HepG2 (cell line): Measurements from ENCODE around the gene SNCG. TPM values are rescaled to one million over a fixed set of nuclear protein-coding genes. Genes with fewer than 3 reads are reported as not detected.
"Not testable (repeated sequence)": the region's sequence is repeated elsewhere in the genome, so short reads cannot be mapped to it uniquely, and the experiment has no call there.

Source experiments
- ATAC-seq: fragments of 200-7000 bp; cut with Tn5 transposase; 3 replicates; pipeline ENCODE4 v1.9.1; 2020; ENCODE audit warnings: mild to moderate bottlenecking, moderate library complexity
- BruUV-seq: library from RNA; stranded (reverse); fragments of 400-500 nt; replicated peaks from 2 replicates; lab custom pipeline; 2021; lab: Mats Ljungman, UMichigan
- CTCF ChIA-PET: fragments of 300-600 bp; formaldehyde crosslinking; extraction: SDS; loops from one replicate; lab custom pipeline; 2021; ENCODE audit warnings: low total read pairs, inconsistent platforms, low intra/inter-chr PET ratio; lab: Yijun Ruan, JAX
- POLR2A ChIA-PET: fragments of 350-600 bp; sonication (Branson Sonifier 250); formaldehyde crosslinking; loops from one replicate; lab custom pipeline; 2020; ENCODE audit warnings: antibody characterized with exemption, inconsistent platforms; lab: Yijun Ruan, JAX
- DNase-seq: peaks from one replicate; pipeline ENCODE4 v3.0.0-alpha.2; 2015; ENCODE audit warnings: low spot score
- FAIRE-seq: peaks from 3 replicates; lab custom pipeline; 2011; peaks lifted over from hg19 to GRCh38; lab: Jason Lieb, UNC
- H2AFZ ChIP-seq: one replicate; pipeline ENCODE4 v1.6.1; 2011; ENCODE audit warnings: low read length, inconsistent platforms
- H3K27ac ChIP-seq: fragments of 300-600 bp; 3 replicates; pipeline ENCODE4 v1.8.0; 2011; ENCODE audit warnings: mixed run types, mild to moderate bottlenecking, mixed read lengths, low read length, inconsistent platforms; ENCODE audit not compliant: insufficient read depth; ENCODE audit errors: extremely low read length
- H3K27me3 ChIP-seq, 2 experiments: fragments of 200-600 bp in 1 of 2; 2 replicates in 1 of 2; 3 replicates in 1 of 2; pipeline versions ENCODE4 v1.6.0 to v1.8.0; 2011; ENCODE audit warnings: low read length in 2 of 2, mild to moderate bottlenecking in 2 of 2, moderate library complexity in 2 of 2, inconsistent platforms in 1 of 2; ENCODE audit not compliant: insufficient read depth in 2 of 2, control insufficient read depth in 1 of 2
- H3K36me3 ChIP-seq, 2 experiments: fragments of 200-600 bp in 1 of 2; replicated peaks in 1 of 2; 2 replicates in 1 of 2; 3 replicates in 1 of 2; pipeline versions ENCODE4 v1.5.1 to v1.8.0; 2011; ENCODE audit warnings: low read length in 2 of 2, inconsistent platforms in 1 of 2; ENCODE audit not compliant: insufficient read depth in 2 of 2, control insufficient read depth in 1 of 2
- H3K4me1 ChIP-seq: 2 replicates; pipeline ENCODE4 v1.5.1; 2012; ENCODE audit warnings: low read length, inconsistent platforms; ENCODE audit not compliant: insufficient read depth
- H3K4me2 ChIP-seq: 2 replicates; pipeline ENCODE4 v1.6.0; 2011; ENCODE audit warnings: low read depth, low read length, inconsistent platforms
- H3K4me3 ChIP-seq, 3 experiments: fragments of 200-600 bp in 1 of 3; sonication (generic), shearing (Covaris generic) in 1 of 3; replicated peaks in 1 of 3; 2 replicates each; pipeline ENCODE4 v1.5.1; 2011 to 2016; ENCODE audit warnings: low read length in 3 of 3, inconsistent platforms in 2 of 3, low read depth in 2 of 3, mild to moderate bottlenecking in 2 of 3, control low read depth in 1 of 3, mixed read lengths in 1 of 3; ENCODE audit not compliant: insufficient read depth in 1 of 3
- H3K79me2 ChIP-seq: one replicate; pipeline ENCODE4 v1.6.1; 2011; ENCODE audit warnings: low read length, inconsistent platforms; ENCODE audit not compliant: insufficient read depth
- H3K9ac ChIP-seq: 2 replicates; pipeline ENCODE4 v1.6.0; 2011; ENCODE audit warnings: mild to moderate bottlenecking, low read depth, low read length, inconsistent platforms; ENCODE audit not compliant: insufficient read depth
- H3K9me3 ChIP-seq: 2 replicates; pipeline ENCODE4 v1.5.1; 2012; ENCODE audit warnings: mild to moderate bottlenecking, low read length
- H4K20me1 ChIP-seq: 2 replicates; pipeline ENCODE4 v1.6.0; 2011; ENCODE audit warnings: inconsistent platforms, mild to moderate bottlenecking, low read length, moderate library complexity; ENCODE audit not compliant: insufficient read depth
- MNT ChIP-seq: fragments of 450-650 bp; IDR thresholded peaks from 2 replicates; pipeline ENCODE4 v1.6.1; 2016
- NFE2 ChIP-seq: sonication (generic); formaldehyde crosslinking; IDR thresholded peaks from 2 replicates; pipeline ENCODE4 v1.4.0; 2020; ENCODE audit warnings: missing genetic modification reagents
- PATZ1 ChIP-seq: sonication (generic); formaldehyde crosslinking; IDR thresholded peaks from 2 replicates; pipeline ENCODE4 v1.4.0; 2020; ENCODE audit warnings: missing genetic modification reagents
- PHF21A ChIP-seq: sonication (generic); formaldehyde crosslinking; IDR thresholded peaks from 2 replicates; pipeline ENCODE4 v1.5.0; 2020; ENCODE audit warnings: mild to moderate bottlenecking, missing genetic modification reagents
- PHF5A ChIP-seq: IDR thresholded peaks from one replicate; pipeline ENCODE4 v1.6.1; 2018; ENCODE audit warnings: low read depth, missing genetic modification reagents; ENCODE audit not compliant: unreplicated experiment
- SAFB2 ChIP-seq: sonication (generic); formaldehyde crosslinking; IDR thresholded peaks from 2 replicates; pipeline ENCODE4 v1.5.1; 2020; ENCODE audit warnings: missing genetic modification reagents, low read depth, mild to moderate bottlenecking, borderline replicate concordance
- ZNF280D ChIP-seq: sonication (generic); formaldehyde crosslinking; IDR thresholded peaks from 2 replicates; pipeline ENCODE4 v1.5.1; 2020; ENCODE audit warnings: mild to moderate bottlenecking, missing genetic modification reagents
- WGBS: methylation state at CpG from one replicate; pipeline ENCODE4 v1.1.6; 2017; ENCODE audit warnings: low lambda C conversion rate; 5-methylcytosine and 5-hydroxymethylcytosine counted together
- in situ Hi-C: cut with HindIII; loops from 2 replicates; pipeline ENCODE4 v1.10.0; 2017; ENCODE audit warnings: low pct_unique_long_range_greater_than_20kb; ENCODE audit not compliant: extremely low pct_ligation_motif_present
- intact Hi-C: fragments of 100-400 bp; cut with micrococcal nuclease; formaldehyde crosslinking; loops from one replicate; pipeline ENCODE4 v1.10.0; 2022; ENCODE audit not compliant: unreplicated experiment
- polyA plus RNA-seq, 8 experiments: library from polyadenylated mRNA; depleted of rRNA in 3 of 8; stranded (reverse) in 7 of 8; unstranded in 1 of 8; fragments of >200 nt; fragmentation: Illumina TruSeq in 4 of 8; extraction: Trizol in 4 of 8; gene quantifications; 2 replicates each; pipeline versions ENCODE4 v1.2.1 to v1.2.3, GENCODE V29; 2011 to 2016; ENCODE audit warnings: low read depth in 4 of 8, missing spikeins in 1 of 8, mixed read lengths in 1 of 8; ENCODE audit not compliant: insufficient read depth in 1 of 8
- total RNA-seq, 5 experiments: library from RNA; depleted of rRNA; stranded (reverse); fragments of >200 nt; fragmentation: Illumina TruSeq; extraction: Trizol; gene quantifications; 2 replicates each; pipeline ENCODE4 v1.2.3, GENCODE V29; 2016; ENCODE audit warnings: low read depth in 1 of 5

SNCG gene
- total and polyA plus RNA-seq, 2 of the 13 experiments (the other 11 are each of a cell fraction or from before 2014, with no cell fraction given) = 0.22 to 0.91 TPM

- intact Hi-C loops = not testable (repeated sequence)
Measured at GRCh38 chr10:86991362-86991761, 33.0 kb downstream of the SNCG start.

GRCh38 chr10:86992456-86992855, 34.1 kb downstream of the SNCG start:
- H3K9me3 ChIP-seq = no peaks in the 10 kb centered on the region
- ChIA-PET CTCF (no interaction called here), POLR2A (no interaction called here)
- peaks cover 2 to 8% of the 10 kb centered on the region in 2 experiments; a peak in 2 of 5 replicates for H3K27me3 ChIP-seq
- intact Hi-C loops = no loop called here
- H3K4me1 ChIP-seq = no peaks in the 10 kb centered on the region
- ATAC-seq = no peak
- no TSS peak for BruUV-seq
- H3K36me3 ChIP-seq = no peaks in the 10 kb centered on the region
- no peaks in the 10 kb centered on the region for H3K79me2 ChIP-seq
- no peak overlapping the region for H3K4me3 ChIP-seq
- in situ Hi-C loops = no loop called here
- H4K20me1 ChIP-seq = no peaks in the 10 kb centered on the region
- DNase-seq = no peak
- no peak overlapping the region for H2AFZ ChIP-seq
- H3K9ac ChIP-seq = no peak overlapping the region
- H3K4me2 ChIP-seq = no peak overlapping the region
- no peak for FAIRE-seq
- H3K27ac ChIP-seq = no peak overlapping the region
- TF ChIP-seq PHF5A (CRISPR knock-in tag) (no peak), NFE2 (no peak), ZNF280D (CRISPR knock-in tag) (no peak), PATZ1 (no peak), SAFB2 (CRISPR knock-in tag) (no peak), PHF21A (CRISPR knock-in tag) (no peak)

More at GRCh38 chr10:86991362-86991761, 33.0 kb downstream of the SNCG start:
- H3K27me3 ChIP-seq, H3K9me3 ChIP-seq, DNase-seq, ATAC-seq, H3K79me2 ChIP-seq, H2AFZ ChIP-seq, H4K20me1 ChIP-seq, FAIRE-seq, POLR2A ChIA-PET, H3K27ac ChIP-seq, in situ Hi-C loops, H3K4me3 ChIP-seq, H3K9ac ChIP-seq, CTCF ChIA-PET, H3K4me1 ChIP-seq, BruUV-seq, H3K36me3 ChIP-seq, H3K4me2 ChIP-seq: not testable (repeated sequence)
- peak; percentile 64 for TF ChIP-seq MNT
- WGBS = 48% methylated on average over 12 of the region's 12 CpGs
